Aorta (tissue), 5 donors: Measurements from ENCODE around the gene HSD17B1. TPM values are rescaled to one million over a fixed set of nuclear protein-coding genes. Genes with fewer than 3 reads are reported as not detected.

Source experiments
- ATAC-seq: fragments of 200-7000 bp; cut with Tn5 transposase; one replicate; pipeline ENCODE4 v1.9.1; 2022; ENCODE audit warnings: moderate library complexity; ENCODE audit not compliant: low FRiP score
- DNase-seq, 2 donors: peaks; one replicate each; pipeline ENCODE4 v3.0.0-alpha.2; 2020
- H3K27ac ChIP-seq, 2 donors: one replicate each; pipeline ENCODE4 v1.5.1; 2013; ENCODE audit warnings: low read length in 2 of 2, mild to moderate bottlenecking in 2 of 2, moderate library complexity in 2 of 2, control low read depth in 1 of 2, inconsistent platforms in 1 of 2, low read depth in 1 of 2
- H3K27me3 ChIP-seq, 2 donors: one replicate each; pipeline ENCODE4 v1.6.1; 2013; ENCODE audit warnings: control low read depth in 1 of 2, low read length in 1 of 2, mild to moderate bottlenecking in 1 of 2, moderate library complexity in 1 of 2; ENCODE audit not compliant: insufficient read depth in 2 of 2, control insufficient read depth in 1 of 2
- H3K36me3 ChIP-seq, 2 donors: one replicate each; pipeline ENCODE4 v1.6.1; 2013; ENCODE audit warnings: control low read depth in 1 of 2, low read length in 1 of 2, mild to moderate bottlenecking in 1 of 2; ENCODE audit not compliant: insufficient read depth in 2 of 2, control insufficient read depth in 1 of 2
- H3K4me1 ChIP-seq, 2 donors: one replicate each; pipeline ENCODE4 v1.6.1; 2013; ENCODE audit warnings: low read length in 2 of 2, control low read depth in 1 of 2, mild to moderate bottlenecking in 1 of 2, moderate library complexity in 1 of 2; ENCODE audit not compliant: insufficient read depth in 2 of 2, control insufficient read depth in 1 of 2
- H3K4me3 ChIP-seq, 2 donors: one replicate each; pipeline ENCODE4 v1.5.1; 2013; ENCODE audit warnings: low read length in 2 of 2, control low read depth in 1 of 2, mild to moderate bottlenecking in 1 of 2
- H3K9me3 ChIP-seq: one replicate; pipeline ENCODE4 v1.6.1; 2013; ENCODE audit warnings: mild to moderate bottlenecking, low read length; ENCODE audit not compliant: control insufficient read depth
- WGBS, 2 donors: extraction: QIAGEN DNeasy Blood & Tissue Kit; methylation state at CpG; one replicate each; pipeline ENCODE4 v1.1.7; 2013; 5-methylcytosine and 5-hydroxymethylcytosine counted together
- intact Hi-C, 2 donors: fragments of 100-400 bp; cut with DNase I; formaldehyde crosslinking; loops; one replicate each; pipeline versions ENCODE4 v1.14.2 to v1.15.0; 2022
- polyA plus RNA-seq, 2 donors: library from polyadenylated mRNA; stranded (reverse); fragments of 200-250 nt; gene quantifications; one replicate each; pipeline ENCODE4 v1.2.3, GENCODE V29; 2013
- total RNA-seq, 2 donors: library from RNA; stranded (reverse); fragmentation: NEBNext Ultra II Directional; extraction: Animal tissue kit (Norgen Biotek cat#: 25700); gene quantifications; one replicate each; pipeline ENCODE4 v1.2.1, GENCODE V29; 2021
- donor health status: healthy with polysubstance abuse.
- donor health status: Bipolar disorder and iron deficiency.
- donor health status: DM: no; HTN: no; CAD: no.
- donor health status: DM: no; HTN: no; CAD: no.
- donor health status: DM: yes; HTN: yes; CAD: no.

HSD17B1 gene
- total and polyA plus RNA-seq, 4 donors: 0.50 to 7.6 (median 0.97) TPM

- no peak overlapping the region for H3K4me3 ChIP-seq
- no peaks in the 10 kb centered on the region for H3K9me3 ChIP-seq
- intact Hi-C loops: loop anchor here (2.0 to 5.0 kb wide), 2 partner anchors 98 to 196 kb away; partner anchors contain the start of gene CAVIN1 (in 1 of the 2)
- H3K36me3 ChIP-seq: no peaks in the 10 kb centered on the region
- no peaks in the 10 kb centered on the region for H3K27me3 ChIP-seq
- WGBS, 2 donors: 2 to 6% methylated on average over 9 of the region's 9 CpGs
- ATAC-seq (no peak), DNase-seq (peak; percentile 31 to 75)
- H3K27ac ChIP-seq: peak overlapping the region; percentile 91 to 97
- peaks cover 2 to 8% of the 10 kb centered on the region in 2 donors for H3K4me1 ChIP-seq
Observed at GRCh38 chr17:42520540-42520951, 32.2 kb upstream of the HSD17B1 start.

- H3K36me3 ChIP-seq: no peaks in the 10 kb centered on the region
- WGBS, 2 donors: 4 to 10% methylated on average over 8 of the region's 8 CpGs
- no peaks in the 10 kb centered on the region for H3K27me3 ChIP-seq
- DNase-seq (peak; percentile 61 to 68), ATAC-seq (no peak)
- H3K27ac ChIP-seq: peak overlapping the region; percentile 91 to 97
- intact Hi-C loops: loop anchor here (2.0 to 5.0 kb wide), 2 partner anchors 99 to 196 kb away; partner anchors contain the start of gene CAVIN1 (in 1 of the 2)
- peaks cover 2 to 8% of the 10 kb centered on the region in 2 donors for H3K4me1 ChIP-seq
- no peak overlapping the region for H3K4me3 ChIP-seq
- no peaks in the 10 kb centered on the region for H3K9me3 ChIP-seq
Observed at GRCh38 chr17:42521036-42521435, 31.7 kb upstream of the HSD17B1 start.

- peaks cover 2 to 8% of the 10 kb centered on the region in 2 donors for H3K4me1 ChIP-seq
- peak overlapping the region; percentile 91 to 97 for H3K27ac ChIP-seq
- H3K9me3 ChIP-seq: no peaks in the 10 kb centered on the region
- no peaks in the 10 kb centered on the region for H3K27me3 ChIP-seq
- intact Hi-C loops: loop anchor here (2.0 to 5.0 kb wide), 2 partner anchors 99 to 197 kb away; partner anchors contain the start of gene CAVIN1 (in 1 of the 2)
- DNase-seq: peak; percentile 72
- no peak for ATAC-seq
- WGBS, 2 donors: 15 to 23% methylated on average over 11 of the region's 11 CpGs
- no peak overlapping the region for H3K4me3 ChIP-seq
- H3K36me3 ChIP-seq: no peaks in the 10 kb centered on the region
Observed at GRCh38 chr17:42521666-42522262, 31.0 kb upstream of the HSD17B1 start.

GRCh38 chr17:42522263-42522790, 30.4 kb upstream of the HSD17B1 start:
- ATAC-seq: no peak
- Histone ChIP-seq H3K4me1 (peaks cover 2 to 8% of the 10 kb centered on the region in 2 donors), H3K9me3 (no peaks in the 10 kb centered on the region), H3K27ac (peak overlapping the region; percentile 91 to 97), H3K36me3 (no peaks in the 10 kb centered on the region), H3K4me3 (no peak overlapping the region), H3K27me3 (no peaks in the 10 kb centered on the region)
- WGBS, 2 donors: 28 to 31% methylated on average over 9 of the region's 9 CpGs
- intact Hi-C loops: loop anchor here in 1 of 2 donors (5.0 kb wide), 1 partner anchor 100 kb away; the partner anchor contains the start of gene CAVIN1
- peak; percentile 37 to 70 for DNase-seq

- H3K4me3 ChIP-seq: no peak overlapping the region
- no peaks in the 10 kb centered on the region for H3K36me3 ChIP-seq
- H3K4me1 ChIP-seq: peaks cover 2 to 8% of the 10 kb centered on the region in 2 donors
- H3K9me3 ChIP-seq: no peaks in the 10 kb centered on the region
- ATAC-seq (no peak), DNase-seq (peak in 1 of 2 donors; percentile 42)
- peak overlapping the region; percentile 91 to 97 for H3K27ac ChIP-seq
- intact Hi-C loops: loop anchor here in 1 of 2 donors (5.0 kb wide), 1 partner anchor 101 kb away; the partner anchor contains the start of gene CAVIN1
- H3K27me3 ChIP-seq: no peaks in the 10 kb centered on the region
- 61 to 73% methylated on average over 8 of the region's 8 CpGs for WGBS, 2 donors
Observed at GRCh38 chr17:42522798-42523278, 29.9 kb upstream of the HSD17B1 start.

GRCh38 chr17:42525221-42525620, 27.5 kb upstream of the HSD17B1 start:
- H3K27ac ChIP-seq: no peak overlapping the region
- no peak for ATAC-seq
- H3K27me3 ChIP-seq: no peaks in the 10 kb centered on the region
- intact Hi-C loops: no loop called here
- peak in 1 of 2 donors; percentile 37 for DNase-seq
- 15 to 21% methylated on average over 2 of the region's 2 CpGs for WGBS, 2 donors
- H3K4me3 ChIP-seq: no peak overlapping the region
- no peaks in the 10 kb centered on the region for H3K36me3 ChIP-seq
- peaks cover 2 to 4% of the 10 kb centered on the region in 2 donors for H3K4me1 ChIP-seq
- no peaks in the 10 kb centered on the region for H3K9me3 ChIP-seq

- H3K27me3 ChIP-seq: no peaks in the 10 kb centered on the region
- peak overlapping the region in 1 of 2 donors; percentile 1 for H3K27ac ChIP-seq
- peak; percentile 69 for ATAC-seq
- intact Hi-C loops: loop anchor here in 1 of 2 donors (2.0 kb wide), 1 partner anchor 203 kb away; no protein-coding TSS in a partner anchor
- no peak overlapping the region for H3K4me3 ChIP-seq
- H3K9me3 ChIP-seq: no peaks in the 10 kb centered on the region
- H3K36me3 ChIP-seq: no peaks in the 10 kb centered on the region
- WGBS, 2 donors: 72 to 77% methylated on average over 6 of the region's 6 CpGs
- peaks cover 0 to 2% of the 10 kb centered on the region in 2 donors for H3K4me1 ChIP-seq
- DNase-seq: peak; percentile 49 to 75
Observed at GRCh38 chr17:42526031-42526444, 26.7 kb upstream of the HSD17B1 start.

- ATAC-seq (no peak), DNase-seq (peak in 1 of 2 donors; percentile 51)
- no peak overlapping the region for H3K4me3 ChIP-seq
- no peaks in the 10 kb centered on the region for H3K36me3 ChIP-seq
- no peaks in the 10 kb centered on the region for H3K9me3 ChIP-seq
- H3K4me1 ChIP-seq: no peaks in the 10 kb centered on the region
- H3K27me3 ChIP-seq: no peaks in the 10 kb centered on the region
- H3K27ac ChIP-seq: no peak overlapping the region
- intact Hi-C loops: loop anchor here (1.0 to 2.0 kb wide), 2 partner anchors 100 to 205 kb away; no protein-coding TSS in a partner anchor
- 90 to 92% methylated on average over 6 of the region's 6 CpGs for WGBS, 2 donors
Observed at GRCh38 chr17:42527932-42528331, 24.8 kb upstream of the HSD17B1 start.
